Activated T-helper 17 cell treated with anti-CD3 and anti-CD28 coated beads, Interleukin-2, amount 50 U/mL, for 72 hours (primary cell): ENCODE measurements around the gene RFX2. TPM values are rescaled to one million over a fixed set of nuclear protein-coding genes. Genes with fewer than 3 reads are reported as not detected.
"Not testable (repeated sequence)": the region's sequence is repeated elsewhere in the genome, so short reads cannot be mapped to it uniquely, and the experiment has no call there.

Experiments used
- ATAC-seq: fragments of 150-1000 bp; cut with Tn5 transposase; replicated peaks from 2 replicates; pipeline ENCODE4 v1.10.0; 2021; ENCODE audit warnings: mild to moderate bottlenecking, moderate library complexity
- H3K27ac Mint-ChIP-seq: one replicate; pipeline ENCODE4 v1.8.0; 2022; ENCODE audit warnings: mixed read lengths
- H3K27me3 Mint-ChIP-seq: one replicate; pipeline ENCODE4 v1.8.0; 2022; ENCODE audit warnings: mixed read lengths
- H3K36me3 Mint-ChIP-seq: one replicate; pipeline ENCODE4 v1.8.0; 2022; ENCODE audit warnings: low read depth, mild to moderate bottlenecking, mixed read lengths
- H3K4me1 Mint-ChIP-seq: one replicate; pipeline ENCODE4 v1.8.0; 2022; ENCODE audit warnings: mixed read lengths
- H3K4me3 Mint-ChIP-seq: one replicate; pipeline ENCODE4 v1.8.0; 2022; ENCODE audit warnings: mild to moderate bottlenecking, mixed read lengths
- H3K9me3 Mint-ChIP-seq: one replicate; pipeline ENCODE4 v1.8.0; 2022; ENCODE audit warnings: mixed read lengths
- total RNA-seq, 2 donors: library from RNA; stranded (reverse); gene quantifications; one replicate each; pipeline ENCODE4 v1.2.3, GENCODE V29; 2022

Gene RFX2
- total RNA-seq, 2 donors from 2014 or later, result 9.7 to 20.7 TPM

DNA sequence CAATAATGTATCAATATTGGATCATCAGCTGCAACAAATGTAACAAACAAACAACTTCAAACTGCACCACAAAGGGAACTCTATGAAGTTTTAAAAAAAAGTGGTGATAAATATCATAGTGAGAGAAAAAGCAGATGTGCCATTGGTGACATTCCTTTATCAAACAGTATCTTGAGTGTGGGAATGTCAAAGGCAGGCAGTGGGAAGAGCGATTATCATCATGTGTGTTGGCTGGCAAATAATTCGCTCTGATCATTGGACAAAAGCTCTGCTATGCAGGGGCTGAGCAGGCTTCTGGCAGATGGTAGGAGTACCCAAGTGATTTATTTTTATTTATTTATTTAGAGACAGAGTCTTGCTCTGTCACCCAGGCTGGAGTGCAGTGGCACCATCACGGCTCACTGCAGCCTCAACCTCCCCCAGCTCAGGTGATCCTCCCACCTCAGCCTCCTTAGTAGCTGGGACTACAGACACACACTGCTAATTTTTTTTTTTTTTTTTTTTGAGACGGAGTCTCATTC lies 76.5 kb downstream of the RFX2 start:
- no peaks in the 10 kb centered on the region for H3K9me3 Mint-ChIP-seq
- no peaks in the 10 kb centered on the region for H3K27me3 Mint-ChIP-seq
- peaks cover 16% of the 10 kb centered on the region for H3K4me1 Mint-ChIP-seq

DNA sequence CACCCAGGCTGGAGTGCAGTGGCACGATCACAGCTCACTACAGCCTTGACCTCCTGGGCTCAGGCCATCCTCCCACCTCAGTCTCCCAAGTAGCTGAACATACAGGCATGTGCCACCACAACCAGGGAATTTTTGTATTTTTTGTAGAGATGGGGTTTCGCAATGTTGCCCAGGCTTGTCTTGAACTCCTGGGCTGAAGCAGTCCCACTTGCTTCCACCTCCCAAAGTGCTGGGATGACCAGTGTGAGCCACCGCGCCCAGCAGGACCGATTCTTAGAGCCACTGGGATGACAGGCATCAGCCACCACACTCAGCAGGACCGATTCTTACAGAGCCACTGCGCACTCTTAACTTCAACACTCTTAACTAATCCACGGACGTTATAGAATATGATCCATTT lies 77.5 kb downstream of the RFX2 start:
- Mint-ChIP-seq H3K4me3 (no peak overlapping the region), H3K9me3 (no peaks in the 10 kb centered on the region), H3K27ac (no peak overlapping the region), H3K27me3 (no peaks in the 10 kb centered on the region), H3K36me3 (peaks cover 11% of the 10 kb centered on the region), H3K4me1 (peaks cover 11% of the 10 kb centered on the region)
- ATAC-seq, result no peak

More for the DNA sequence above, 76.5 kb downstream of the RFX2 start:
- ATAC-seq, result no peak
- peaks cover 4% of the 10 kb centered on the region for H3K36me3 Mint-ChIP-seq
- H3K4me3 Mint-ChIP-seq, result no peak overlapping the region
- no peak overlapping the region for H3K27ac Mint-ChIP-seq

DNA sequence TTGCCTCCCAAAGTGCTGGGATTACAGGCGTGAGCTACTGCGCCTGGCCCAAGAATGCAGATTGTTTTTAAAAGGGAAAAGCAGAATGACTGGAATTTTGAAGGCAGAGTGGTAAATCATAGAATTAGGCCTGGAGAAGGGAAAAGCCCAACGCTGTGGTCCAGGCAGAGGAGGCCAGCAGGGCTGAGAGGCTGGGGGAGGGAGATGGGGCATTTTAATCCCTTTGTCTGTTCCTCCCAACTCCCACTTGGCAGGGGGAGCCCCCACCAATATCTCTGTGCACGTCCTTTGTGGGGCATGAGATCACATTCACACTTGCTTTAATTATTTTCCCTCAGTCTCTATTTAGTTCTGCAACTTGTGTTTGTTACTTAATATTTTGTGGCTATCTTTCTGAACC lies 77.9 kb downstream of the RFX2 start:
- no peak for ATAC-seq
- H3K27me3 Mint-ChIP-seq, result no peaks in the 10 kb centered on the region
- no peak overlapping the region for H3K4me3 Mint-ChIP-seq
- H3K27ac Mint-ChIP-seq, result no peak overlapping the region
- H3K36me3 Mint-ChIP-seq, result peaks cover 11% of the 10 kb centered on the region
- no peaks in the 10 kb centered on the region for H3K9me3 Mint-ChIP-seq
- peaks cover 7% of the 10 kb centered on the region for H3K4me1 Mint-ChIP-seq

DNA sequence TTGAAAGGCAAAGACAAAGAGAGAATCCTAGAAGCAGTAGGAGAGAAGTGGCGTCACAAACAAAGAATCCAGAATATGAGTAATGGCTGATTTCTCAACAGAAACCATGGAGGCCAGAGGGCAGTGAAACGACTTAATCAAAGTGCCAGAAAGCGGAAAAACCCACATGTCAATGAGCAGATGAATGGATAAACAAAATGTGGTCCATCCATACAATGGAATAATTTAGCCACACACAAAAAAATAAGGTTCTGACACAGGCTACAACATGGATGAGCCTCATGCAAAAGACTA lies 80.1 kb downstream of the RFX2 start:
- ATAC-seq, result peak; percentile 91
- Mint-ChIP-seq H3K4me3 (peak overlapping the region; percentile 3), H3K27me3 (no peaks in the 10 kb centered on the region), H3K4me1 (peaks cover 7% of the 10 kb centered on the region), H3K36me3 (peaks cover 18% of the 10 kb centered on the region), H3K27ac (peak overlapping the region; percentile 77), H3K9me3 (no peaks in the 10 kb centered on the region)

DNA sequence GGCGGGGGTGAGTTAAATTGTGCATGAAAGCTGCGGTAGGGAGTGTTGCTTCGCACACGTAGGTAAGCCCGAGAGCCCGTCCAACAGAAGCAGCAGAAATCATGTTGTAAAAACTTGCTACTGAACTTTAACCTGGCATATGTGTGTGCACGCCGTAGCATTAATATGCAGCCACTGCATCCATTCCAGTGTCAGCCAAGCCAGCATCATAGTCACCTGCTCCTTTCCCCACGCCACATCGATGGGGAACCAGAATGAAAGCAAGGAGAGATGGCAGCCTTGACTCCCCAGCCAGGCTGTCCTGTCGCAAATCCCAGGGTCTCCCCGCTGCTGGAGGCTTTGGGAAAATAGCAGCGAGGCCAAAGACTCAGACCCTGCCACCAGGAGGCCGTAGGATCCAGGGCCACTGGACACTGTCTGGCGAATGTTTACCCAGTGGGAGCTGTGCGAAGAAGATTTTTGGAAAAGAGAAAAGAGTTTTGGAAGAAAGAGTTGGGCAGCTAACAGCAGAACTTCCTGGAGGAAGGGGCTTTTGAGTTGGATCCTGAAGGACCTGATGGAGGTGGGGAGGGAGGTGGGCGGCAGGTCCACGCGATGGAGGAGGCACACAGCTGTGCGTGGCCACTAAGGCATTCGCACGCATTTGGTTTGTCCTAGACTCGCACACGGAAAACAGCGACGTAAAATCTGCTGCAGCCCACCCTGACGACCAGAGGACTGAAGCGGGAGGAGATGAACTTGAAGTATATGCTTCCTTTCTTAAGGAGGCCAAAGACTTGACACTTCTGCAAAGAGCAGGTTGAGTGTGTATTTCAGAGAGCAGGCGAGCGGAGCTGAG lies 83.7 kb downstream of the RFX2 start:
- Mint-ChIP-seq H3K27me3 (no peaks in the 10 kb centered on the region), H3K9me3 (no peaks in the 10 kb centered on the region), H3K4me1 (peaks cover 9% of the 10 kb centered on the region), H3K4me3 (no peak overlapping the region), H3K36me3 (peaks cover 18% of the 10 kb centered on the region), H3K27ac (no peak overlapping the region)
- no peak for ATAC-seq

DNA sequence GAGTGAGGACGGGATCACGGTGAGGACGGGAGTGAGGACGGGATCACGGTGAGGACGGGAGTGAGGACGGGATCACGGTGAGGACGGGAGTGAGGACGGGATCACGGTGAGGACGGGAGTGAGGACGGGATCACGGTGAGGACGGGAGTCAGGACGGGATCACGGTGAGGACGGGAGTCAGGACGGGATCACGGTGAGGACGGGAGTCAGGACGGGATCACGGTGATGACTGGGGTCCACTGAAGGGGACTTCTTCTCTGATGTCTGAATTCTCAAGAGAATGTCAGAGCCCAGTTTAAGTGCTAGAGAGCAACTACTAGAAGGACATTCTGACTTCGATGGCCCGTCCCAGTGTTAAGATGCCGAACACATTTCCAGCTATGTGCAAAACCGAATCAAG lies 85.5 kb downstream of the RFX2 start:
- H3K27me3 Mint-ChIP-seq, H3K9me3 Mint-ChIP-seq, H3K27ac Mint-ChIP-seq, ATAC-seq, H3K4me1 Mint-ChIP-seq, H3K4me3 Mint-ChIP-seq: not testable (repeated sequence)
- peaks cover 18% of the 10 kb centered on the region for H3K36me3 Mint-ChIP-seq

DNA sequence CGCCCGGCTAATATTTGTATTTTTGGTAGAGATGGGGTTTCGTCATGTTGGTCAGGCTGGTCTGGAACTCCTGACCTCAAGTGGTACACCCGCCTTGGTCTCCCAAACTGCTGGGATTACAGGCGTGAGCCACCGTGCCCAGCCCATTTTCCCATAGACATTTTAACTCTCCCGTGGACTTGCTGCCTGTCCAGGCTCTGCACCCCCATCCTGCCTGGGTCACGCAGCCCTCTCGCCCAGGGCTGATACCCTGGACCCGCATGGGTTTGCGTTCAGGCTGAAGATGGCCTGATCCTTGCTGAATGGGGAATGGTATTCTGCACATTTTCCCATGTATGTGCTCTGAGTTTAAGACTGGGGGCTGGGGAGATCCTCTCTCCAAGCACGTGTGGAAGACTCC lies 86.4 kb downstream of the RFX2 start:
- no peaks in the 10 kb centered on the region for H3K9me3 Mint-ChIP-seq
- peaks cover 15% of the 10 kb centered on the region for H3K36me3 Mint-ChIP-seq
- no peak overlapping the region for H3K4me3 Mint-ChIP-seq
- ATAC-seq, result no peak
- no peaks in the 10 kb centered on the region for H3K27me3 Mint-ChIP-seq
- H3K27ac Mint-ChIP-seq, result peak overlapping the region; percentile 39
- peaks cover 5% of the 10 kb centered on the region for H3K4me1 Mint-ChIP-seq

DNA sequence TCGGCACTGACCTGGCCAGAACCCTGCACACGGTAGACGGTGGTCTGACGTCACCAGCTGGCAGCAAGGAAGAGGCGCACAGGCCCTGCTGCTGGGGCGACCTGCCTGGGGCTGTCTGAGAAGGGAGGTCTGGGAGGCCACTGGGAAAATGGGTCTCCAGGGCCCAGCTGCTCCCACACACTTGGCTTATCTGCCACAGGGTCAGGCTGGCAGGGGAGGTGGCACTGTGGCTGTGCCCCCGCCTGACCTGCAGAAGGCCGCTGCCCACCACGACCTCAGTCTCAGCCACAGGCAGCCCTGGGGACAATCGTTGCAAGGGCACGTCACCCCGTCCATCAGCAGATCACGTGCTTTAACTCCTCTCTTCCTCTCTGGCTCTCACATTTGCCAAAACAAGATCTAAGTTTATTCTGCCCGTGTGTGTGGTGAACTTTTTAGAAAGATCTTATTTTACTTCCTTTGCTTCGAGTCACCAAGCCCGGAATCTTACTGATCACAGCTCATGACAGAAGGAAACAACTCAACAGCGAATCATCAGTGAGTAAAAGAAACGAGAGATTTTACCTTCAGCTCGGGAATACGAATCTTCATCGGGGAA lies 87.1 kb downstream of the RFX2 start:
- Mint-ChIP-seq H3K27ac (no peak overlapping the region), H3K4me1 (peaks cover 5% of the 10 kb centered on the region), H3K36me3 (peaks cover 8% of the 10 kb centered on the region), H3K9me3 (no peaks in the 10 kb centered on the region), H3K4me3 (no peak overlapping the region), H3K27me3 (no peaks in the 10 kb centered on the region)
- no peak for ATAC-seq

DNA sequence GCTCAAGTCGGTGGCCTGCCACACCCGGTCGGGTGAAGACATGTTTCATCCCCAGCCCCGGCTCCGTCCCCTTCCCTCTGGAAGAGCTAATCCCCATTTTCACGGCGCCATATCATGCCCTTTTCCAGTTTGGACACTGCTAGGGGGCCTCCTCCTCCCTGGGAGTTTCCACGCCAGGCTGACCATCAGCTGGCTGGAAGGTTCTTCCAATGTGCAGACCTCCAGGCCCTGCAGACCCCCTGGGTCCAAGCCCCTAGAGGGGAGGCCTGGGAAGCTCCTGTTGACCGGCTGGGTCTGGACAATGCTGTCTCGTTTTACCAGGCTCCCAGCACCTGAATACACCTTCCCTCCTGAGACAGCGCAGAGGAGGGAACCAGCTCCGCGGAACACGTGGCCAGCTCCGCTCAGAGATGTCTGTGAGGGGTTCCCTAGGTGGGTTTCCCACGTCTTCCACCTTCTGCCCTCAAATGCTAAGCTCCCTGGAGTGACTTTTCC lies 87.7 kb downstream of the RFX2 start:
- Mint-ChIP-seq H3K36me3 (peaks cover 7% of the 10 kb centered on the region), H3K9me3 (no peaks in the 10 kb centered on the region), H3K4me3 (no peak overlapping the region), H3K27me3 (no peaks in the 10 kb centered on the region), H3K4me1 (peaks cover 5% of the 10 kb centered on the region), H3K27ac (no peak overlapping the region)
- no peak for ATAC-seq

DNA sequence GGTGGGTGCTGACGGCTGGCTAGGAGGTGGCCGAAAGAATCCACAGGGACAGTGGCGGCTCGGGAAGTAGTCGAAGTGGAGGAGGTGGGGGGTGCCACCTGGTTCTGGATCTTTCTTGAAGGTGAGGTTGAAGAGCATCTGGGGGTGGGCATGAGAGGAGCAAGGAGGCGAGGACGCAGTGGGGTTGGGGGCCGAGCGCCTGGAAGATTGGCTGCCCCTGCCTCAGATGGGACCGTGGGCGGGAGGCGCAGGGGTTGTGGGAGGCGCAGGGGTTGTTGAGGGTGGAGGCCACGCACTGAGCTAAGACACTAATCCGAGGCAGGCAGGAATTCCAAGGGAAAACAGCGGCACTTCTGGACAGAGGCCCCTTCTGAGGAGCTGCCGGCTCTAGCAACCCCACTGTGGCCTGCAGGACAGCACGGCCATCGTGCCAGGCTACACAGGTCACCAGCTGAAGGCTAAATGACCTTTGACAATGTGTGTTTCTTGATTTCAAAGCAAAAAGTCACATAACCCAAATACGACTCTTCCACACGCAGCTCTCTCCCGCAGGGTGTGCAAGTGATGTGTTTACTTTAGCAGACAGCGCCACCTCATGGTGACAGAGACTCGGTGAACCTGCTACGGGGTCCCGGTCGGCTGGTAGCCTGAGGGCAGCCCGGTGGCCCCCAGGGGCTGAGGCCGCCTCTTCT lies 88.3 kb downstream of the RFX2 start:
- Mint-ChIP-seq H3K9me3 (no peaks in the 10 kb centered on the region), H3K4me3 (no peak overlapping the region), H3K27me3 (no peaks in the 10 kb centered on the region), H3K27ac (no peak overlapping the region), H3K36me3 (peaks cover 7% of the 10 kb centered on the region), H3K4me1 (peaks cover 5% of the 10 kb centered on the region)
- ATAC-seq, result peak; percentile 94

DNA sequence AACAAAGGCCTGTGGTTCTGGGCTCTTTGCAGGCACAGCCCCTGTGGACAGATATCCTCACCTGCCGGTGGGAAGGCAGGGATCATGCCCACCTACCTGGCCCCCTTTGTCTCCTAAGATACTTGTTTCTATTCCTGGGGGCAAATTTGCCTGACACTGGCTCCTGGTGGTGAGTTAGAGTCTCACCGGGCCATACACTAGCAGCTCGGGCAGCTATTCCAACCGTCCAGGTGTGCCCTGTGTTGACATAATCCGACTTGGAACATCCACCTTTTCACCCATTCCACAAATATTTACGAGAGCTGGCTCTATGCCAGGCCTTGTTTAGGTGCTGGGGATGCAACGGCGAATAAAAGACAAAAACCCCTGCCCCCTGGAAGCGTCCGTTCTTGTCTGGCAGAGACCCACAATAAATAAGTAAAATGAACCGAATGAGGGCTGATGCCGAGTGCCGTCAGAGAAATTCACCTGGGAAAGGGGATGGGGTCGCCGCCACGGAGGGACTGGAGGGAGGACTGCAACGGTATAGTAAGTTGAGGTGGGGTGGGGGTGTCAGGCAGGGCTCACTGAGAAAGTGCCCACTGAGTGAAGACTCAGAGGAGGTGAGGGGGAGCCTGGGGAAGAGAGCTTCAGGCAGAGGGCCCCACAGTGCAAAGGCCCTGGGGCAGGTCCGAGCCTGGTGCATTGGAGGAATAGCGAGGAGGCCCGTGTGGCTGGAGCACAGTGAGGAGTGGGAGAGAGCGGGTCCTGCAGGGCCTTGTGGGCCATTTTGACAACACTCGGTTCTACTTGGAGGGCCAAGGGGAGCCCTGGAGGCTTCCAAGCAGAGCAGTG lies 89.1 kb downstream of the RFX2 start:
- H3K9me3 Mint-ChIP-seq, result no peaks in the 10 kb centered on the region
- H3K4me1 Mint-ChIP-seq, result peaks cover 5% of the 10 kb centered on the region
- no peak overlapping the region for H3K4me3 Mint-ChIP-seq
- no peak overlapping the region for H3K27ac Mint-ChIP-seq
- no peaks in the 10 kb centered on the region for H3K27me3 Mint-ChIP-seq
- peaks cover 2% of the 10 kb centered on the region for H3K36me3 Mint-ChIP-seq
- no peak for ATAC-seq

DNA sequence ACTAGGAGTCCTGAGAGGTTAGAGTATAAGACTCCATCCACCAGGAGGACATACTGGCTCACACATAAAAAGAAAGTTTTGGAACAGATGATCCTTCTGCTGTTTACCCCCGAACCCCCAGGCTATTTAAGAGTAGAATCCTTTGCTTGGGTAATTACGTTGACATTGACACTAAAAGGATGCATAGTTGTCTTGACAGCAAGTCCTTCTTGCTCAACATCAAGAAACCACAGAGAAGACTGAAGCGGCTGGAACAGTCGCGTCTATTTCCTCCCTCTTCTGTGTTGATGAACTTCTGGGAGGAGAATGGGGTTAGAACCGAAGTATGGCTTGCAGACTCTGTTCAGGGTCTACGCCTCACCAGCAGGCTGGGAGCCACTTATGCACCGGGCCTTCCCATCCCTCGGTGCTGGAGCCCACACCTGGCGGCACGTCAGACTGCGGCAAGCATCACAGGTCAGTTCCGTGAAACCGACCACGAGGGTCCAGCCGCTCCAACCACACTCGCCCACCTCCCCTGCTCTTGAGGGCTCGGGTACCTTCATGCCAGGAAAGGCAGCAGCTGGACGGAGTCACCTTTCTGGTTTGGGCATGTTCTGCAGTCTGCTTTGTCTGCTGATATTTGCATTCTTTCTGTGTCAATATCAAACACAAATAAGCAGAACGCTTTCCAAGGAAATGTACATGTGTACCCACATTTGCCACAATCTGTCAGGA lies 90.0 kb downstream of the RFX2 start:
- H3K9me3 Mint-ChIP-seq, result no peaks in the 10 kb centered on the region
- H3K4me1 Mint-ChIP-seq, result peaks cover 5% of the 10 kb centered on the region
- H3K36me3 Mint-ChIP-seq, result no peaks in the 10 kb centered on the region
- no peaks in the 10 kb centered on the region for H3K27me3 Mint-ChIP-seq
- H3K4me3 Mint-ChIP-seq, result no peak overlapping the region
- ATAC-seq, result no peak
- no peak overlapping the region for H3K27ac Mint-ChIP-seq

DNA sequence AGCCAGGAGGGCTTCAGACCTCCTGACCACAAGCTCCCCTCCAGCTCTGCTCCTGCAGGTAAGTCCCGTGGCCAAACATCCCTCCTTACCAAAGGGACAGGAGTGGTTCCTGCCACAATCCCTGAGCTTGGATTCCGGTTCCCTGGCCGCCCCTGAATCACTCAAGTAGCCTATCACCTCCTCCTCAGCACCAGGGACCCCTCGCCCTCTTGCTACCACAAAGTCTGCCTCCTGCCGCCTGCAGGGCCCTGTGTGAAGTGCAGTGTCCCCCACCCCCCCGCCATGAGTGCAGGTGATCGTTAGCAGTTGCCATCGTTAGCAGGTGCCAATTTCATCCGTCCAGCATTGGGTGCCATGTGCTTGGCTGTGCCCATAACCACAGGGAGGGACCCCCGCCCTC lies 91.5 kb downstream of the RFX2 start:
- no peaks in the 10 kb centered on the region for H3K9me3 Mint-ChIP-seq
- no peaks in the 10 kb centered on the region for H3K27me3 Mint-ChIP-seq
- ATAC-seq, result no peak
- peaks cover 5% of the 10 kb centered on the region for H3K4me1 Mint-ChIP-seq
- H3K36me3 Mint-ChIP-seq, result no peaks in the 10 kb centered on the region
- no peak overlapping the region for H3K27ac Mint-ChIP-seq
- H3K4me3 Mint-ChIP-seq, result no peak overlapping the region

DNA sequence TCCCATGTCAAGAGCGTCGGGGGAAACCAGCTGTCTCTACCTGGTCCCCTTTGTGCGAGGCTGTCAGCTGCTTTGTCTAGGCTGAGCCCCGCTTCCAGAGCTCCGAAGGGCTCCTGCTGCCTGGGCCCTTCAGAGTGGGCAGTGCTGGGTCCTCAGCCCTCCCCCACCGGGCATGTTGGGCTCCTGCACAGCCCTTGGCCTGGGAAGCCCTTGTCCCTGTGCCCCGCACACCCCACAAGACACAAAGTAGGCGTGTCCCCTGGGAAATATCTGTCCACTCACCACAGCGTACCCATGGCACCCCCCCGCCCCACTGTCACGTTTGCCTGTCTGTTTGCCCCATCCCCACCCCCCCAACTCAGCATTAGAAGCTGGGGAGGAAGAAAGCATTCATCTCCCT lies 92.7 kb downstream of the RFX2 start:
- Mint-ChIP-seq H3K36me3 (no peaks in the 10 kb centered on the region), H3K4me1 (peaks cover 5% of the 10 kb centered on the region), H3K27me3 (no peaks in the 10 kb centered on the region), H3K9me3 (no peaks in the 10 kb centered on the region), H3K4me3 (no peak overlapping the region), H3K27ac (no peak overlapping the region)
- ATAC-seq, result no peak
